ENCODE measurements around the gene GLRA3.
"Not testable (repeated sequence)": the region's sequence is repeated elsewhere in the genome, so short reads cannot be mapped to it uniquely, and the experiment has no call there.

Gene GLRA3

GRCh38 chr4:174650711-174651355, 178.2 kb downstream of the GLRA3 start:
- DNase-seq: no peak

DNA sequence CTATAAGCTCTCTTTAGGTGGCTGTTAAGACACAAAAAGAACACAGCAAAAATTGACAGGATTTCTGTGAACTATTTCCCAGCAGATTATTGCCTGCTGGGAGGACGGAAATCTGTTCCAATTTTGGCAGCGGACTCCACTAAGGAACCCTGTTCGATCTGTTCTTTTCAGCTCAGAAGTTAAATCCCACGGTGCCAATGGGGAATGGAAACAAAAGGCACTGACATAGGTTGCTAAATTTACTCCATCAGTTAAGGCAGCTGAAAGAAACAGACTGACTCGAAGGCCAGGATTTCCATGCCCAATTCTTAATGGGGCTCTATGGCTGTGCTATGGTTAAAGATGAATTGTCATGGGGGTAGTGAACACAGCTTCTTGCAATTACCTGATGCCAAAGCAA, 180.2 kb downstream of the GLRA3 start:
- DNase-seq: no peak

GRCh38 chr4:174646326-174646725, 182.7 kb downstream of the GLRA3 start:
- DNase-seq: no peak

GRCh38 chr4:174640146-174640545, 188.9 kb downstream of the GLRA3 start:
- DNase-seq: no peak

DNA sequence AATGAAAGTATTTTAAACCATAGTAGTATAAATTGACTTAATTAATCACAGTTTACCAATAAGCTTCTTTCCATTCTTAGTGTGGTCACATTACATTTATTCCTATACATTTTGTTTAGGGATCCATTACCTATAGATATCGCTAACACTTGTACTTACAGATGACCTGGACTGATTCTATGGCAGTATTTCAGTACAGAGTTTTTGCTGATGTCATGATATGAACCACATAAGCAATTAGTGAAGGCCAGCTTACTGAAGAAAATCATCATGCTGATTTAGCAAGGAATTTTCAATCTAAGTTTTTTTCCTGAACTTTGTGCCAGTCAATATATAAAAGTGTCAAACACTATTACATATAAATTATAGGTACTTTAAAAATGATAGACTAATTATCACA, 193.3 kb downstream of the GLRA3 start:
- DNase-seq: no peak

DNA sequence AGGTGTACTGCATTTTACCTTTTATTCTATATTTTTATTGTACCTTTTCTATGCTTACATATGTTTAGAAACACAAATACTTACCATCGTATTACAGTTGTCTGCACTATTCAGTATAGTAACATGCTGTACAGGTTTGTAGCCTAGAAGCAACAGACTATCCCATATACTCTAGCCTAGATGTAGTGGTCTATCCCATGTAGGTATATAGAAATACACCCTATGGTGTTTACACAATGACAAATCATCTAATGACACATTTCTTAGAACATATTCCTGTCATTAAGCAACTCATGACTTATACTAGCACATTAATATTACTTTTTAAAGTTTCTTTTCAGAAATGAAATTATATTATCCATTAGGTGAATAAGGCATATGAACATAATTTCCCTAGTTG, 195.6 kb downstream of the GLRA3 start:
- DNase-seq: no peak

- peak; percentile 47 for DNase-seq
These were observed 196.9 kb downstream of the GLRA3 start for GRCh38 chr4:174631901-174632758.

- DNase-seq: not testable (repeated sequence)
These were observed 199.1 kb downstream of the GLRA3 start for GRCh38 chr4:174629907-174630450.

- DNase-seq: no peak
These were observed 199.8 kb downstream of the GLRA3 start for GRCh38 chr4:174629265-174629664.

DNA sequence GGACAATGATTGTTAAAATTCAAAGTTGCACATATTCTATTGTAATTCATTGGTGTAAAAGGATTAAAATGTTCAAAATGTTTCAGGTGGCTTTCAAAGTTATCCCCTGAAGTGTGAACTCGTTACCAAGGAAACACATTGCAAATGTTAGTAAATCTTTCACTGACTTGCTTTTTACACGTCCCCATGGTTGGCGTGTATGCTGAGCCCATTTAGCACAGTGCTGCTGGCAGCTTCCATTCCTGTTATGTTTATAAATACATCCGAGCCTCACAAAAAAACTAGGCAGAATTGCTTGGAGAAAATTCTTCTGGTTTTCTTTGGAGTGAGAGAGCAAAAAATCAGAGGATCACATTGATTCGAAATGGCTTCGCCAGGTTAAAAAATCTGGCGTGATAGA, 200.9 kb downstream of the GLRA3 start:
- no peak for DNase-seq

DNA sequence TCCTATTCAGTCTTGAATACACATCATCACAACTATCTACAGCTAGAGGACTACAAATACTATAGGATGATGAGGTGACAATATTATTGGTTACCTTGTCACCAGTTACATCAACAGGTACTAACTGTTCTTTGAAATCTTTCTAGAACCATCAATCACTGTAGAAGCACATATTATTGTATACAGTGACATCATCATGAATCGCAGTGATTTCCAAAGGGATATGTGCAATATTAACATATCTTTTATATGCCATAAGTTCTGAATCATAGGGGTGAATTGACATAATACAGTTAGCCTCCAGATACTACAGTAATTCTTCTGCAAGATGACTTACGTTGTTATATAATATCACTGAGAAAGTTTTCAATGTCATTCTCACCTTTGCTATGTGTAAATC, 201.6 kb downstream of the GLRA3 start:
- no peak for DNase-seq

DNA sequence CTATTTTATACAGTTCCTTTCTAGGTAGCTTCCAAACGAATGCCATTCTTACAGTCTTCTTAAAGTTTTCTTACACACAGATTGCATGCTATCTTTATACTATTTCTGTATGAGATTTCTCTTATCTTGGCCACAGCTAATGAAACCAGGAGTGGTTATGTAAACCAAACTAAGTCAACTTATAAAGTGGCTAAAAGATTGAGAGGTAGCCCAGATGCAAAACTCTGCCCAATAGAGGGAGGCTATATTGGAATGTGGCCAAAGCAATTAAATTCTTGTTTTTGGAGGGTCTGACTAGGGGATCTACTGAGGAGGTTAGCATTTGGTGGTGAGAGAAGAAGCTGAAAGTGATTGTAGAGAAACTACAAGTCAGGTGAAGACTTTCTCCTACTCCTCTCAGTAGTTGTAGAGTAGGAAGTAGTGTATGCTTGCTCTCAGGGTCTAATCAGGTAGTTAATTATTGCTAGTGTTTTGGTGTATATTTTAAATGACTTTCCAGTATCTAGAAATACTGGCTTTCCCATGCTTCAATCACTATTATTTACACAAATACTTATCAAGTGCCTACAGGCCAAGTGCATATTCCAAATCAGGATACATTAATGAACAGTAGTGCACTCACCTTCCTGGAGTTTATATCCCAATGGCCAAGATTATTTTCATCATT, 202.6 kb downstream of the GLRA3 start:
- DNase-seq: no peak

- DNase-seq: no peak
These were observed 212.4 kb downstream of the GLRA3 start for GRCh38 chr4:174616661-174617060.

DNA sequence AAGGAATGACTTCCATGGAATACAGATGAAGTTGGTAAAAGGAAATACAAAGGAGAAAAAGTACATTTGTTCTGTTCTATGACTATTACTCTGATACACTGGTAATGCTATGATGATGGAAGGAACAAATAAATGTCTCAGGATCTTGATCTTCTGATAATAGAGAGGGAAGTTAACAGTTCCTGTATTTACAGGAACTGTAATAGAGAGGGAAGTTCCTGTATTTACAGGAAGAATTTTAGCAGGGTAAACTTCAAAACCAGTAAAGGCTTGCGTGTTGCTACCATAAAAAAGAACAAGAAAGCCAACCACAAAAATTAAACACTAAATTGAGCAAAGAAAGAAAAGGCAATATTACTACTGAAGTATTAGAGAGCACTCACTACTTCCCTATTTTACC, 215.1 kb downstream of the GLRA3 start:
- DNase-seq: no peak

- DNase-seq: no peak
These were observed 217.3 kb downstream of the GLRA3 start for GRCh38 chr4:174611792-174612191.

DNA sequence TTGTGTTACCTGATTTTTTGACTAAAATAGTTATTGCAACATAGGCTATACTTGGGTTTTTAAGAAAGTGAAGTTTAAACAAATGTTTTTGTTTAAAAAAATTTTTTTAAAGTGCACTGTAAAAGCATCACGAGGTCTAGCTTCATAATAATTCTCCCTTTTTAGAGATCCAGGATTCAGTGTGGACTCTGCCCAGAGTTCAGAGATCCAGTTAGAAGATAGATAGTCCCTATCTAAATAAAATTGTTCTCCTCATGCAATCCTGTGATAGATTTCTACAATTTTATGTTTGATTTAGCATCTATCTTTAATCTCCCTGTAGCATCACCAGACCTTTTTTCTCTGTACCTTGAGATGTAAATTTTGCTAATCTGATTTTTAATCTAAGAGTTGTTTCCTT, 221.3 kb downstream of the GLRA3 start:
- no peak for DNase-seq

DNA sequence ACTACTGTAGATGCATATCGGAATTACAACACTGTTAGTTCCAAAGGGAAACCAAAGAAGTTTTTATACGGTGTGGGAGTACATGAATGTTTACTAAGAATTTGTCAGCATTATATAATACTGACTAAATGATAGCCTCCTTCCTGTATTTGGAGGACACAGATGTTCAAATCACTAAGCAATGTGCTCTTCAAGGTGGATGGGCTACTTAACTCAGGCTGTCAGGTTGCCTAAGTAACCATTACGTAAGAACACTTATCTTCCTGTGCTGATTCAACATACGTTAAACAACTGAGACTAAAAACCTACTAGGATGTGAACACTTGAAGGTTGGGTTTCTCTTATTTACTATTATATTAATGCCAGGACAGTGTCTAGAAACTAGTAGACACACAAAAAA, 224.8 kb downstream of the GLRA3 start:
- no peak for DNase-seq

DNA sequence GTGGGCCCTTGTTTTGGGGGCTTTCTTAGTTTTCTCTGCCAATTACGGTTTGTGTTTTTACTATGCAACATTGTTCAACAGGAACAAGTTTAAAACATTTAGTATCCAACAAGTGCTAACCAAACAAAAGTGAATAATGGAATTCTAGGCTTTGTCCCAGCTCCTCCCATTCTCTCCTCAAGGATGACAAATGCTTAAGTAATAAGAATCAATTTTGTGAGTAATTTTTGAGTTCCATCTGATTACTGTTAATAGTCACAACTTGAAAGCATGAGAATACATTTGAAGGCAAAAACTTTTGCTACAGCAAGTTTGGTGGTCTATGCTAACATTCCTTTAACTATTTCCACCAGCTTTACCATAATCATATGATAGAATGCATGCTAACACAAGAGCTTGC, 228.7 kb downstream of the GLRA3 start:
- DNase-seq: no peak

DNA sequence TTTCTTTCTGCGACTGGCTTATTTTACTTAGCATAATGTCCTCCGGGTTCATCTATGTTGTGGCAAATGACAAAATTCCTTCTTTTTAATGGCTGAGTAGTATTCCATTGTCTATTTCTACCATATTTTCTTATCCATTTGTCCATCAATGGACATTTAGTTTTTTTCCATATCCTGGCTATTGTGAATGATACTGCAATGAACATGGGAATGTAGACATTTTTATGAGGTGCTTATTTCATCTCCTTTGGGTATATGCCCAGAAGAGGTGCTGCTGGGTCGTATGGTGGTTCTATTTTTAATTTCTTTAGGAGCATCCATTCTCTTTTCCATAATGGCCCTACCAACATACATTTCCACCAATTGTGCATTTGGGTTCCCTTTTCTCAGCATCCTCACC, 230.2 kb downstream of the GLRA3 start:
- DNase-seq: no peak

DNA sequence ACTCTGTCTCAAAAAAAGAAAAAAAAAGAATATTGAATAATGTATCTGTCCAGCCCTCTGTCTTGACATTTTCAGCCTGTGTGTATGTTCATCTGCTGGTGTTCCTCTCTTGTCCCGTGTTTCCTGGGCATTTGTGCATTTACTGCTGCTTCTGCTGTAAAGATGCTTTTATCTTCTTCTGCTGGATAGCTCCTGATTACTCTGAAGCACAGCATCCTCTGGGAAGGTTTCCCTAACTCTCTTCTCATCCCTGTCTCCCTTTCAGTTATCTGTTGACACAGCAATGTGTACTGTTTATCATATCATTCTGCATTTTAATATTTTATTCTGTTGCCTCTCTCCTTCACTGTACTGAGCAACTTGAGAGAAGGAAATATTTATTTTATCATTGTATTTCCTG, 232.5 kb downstream of the GLRA3 start:
- no peak for DNase-seq

DNA sequence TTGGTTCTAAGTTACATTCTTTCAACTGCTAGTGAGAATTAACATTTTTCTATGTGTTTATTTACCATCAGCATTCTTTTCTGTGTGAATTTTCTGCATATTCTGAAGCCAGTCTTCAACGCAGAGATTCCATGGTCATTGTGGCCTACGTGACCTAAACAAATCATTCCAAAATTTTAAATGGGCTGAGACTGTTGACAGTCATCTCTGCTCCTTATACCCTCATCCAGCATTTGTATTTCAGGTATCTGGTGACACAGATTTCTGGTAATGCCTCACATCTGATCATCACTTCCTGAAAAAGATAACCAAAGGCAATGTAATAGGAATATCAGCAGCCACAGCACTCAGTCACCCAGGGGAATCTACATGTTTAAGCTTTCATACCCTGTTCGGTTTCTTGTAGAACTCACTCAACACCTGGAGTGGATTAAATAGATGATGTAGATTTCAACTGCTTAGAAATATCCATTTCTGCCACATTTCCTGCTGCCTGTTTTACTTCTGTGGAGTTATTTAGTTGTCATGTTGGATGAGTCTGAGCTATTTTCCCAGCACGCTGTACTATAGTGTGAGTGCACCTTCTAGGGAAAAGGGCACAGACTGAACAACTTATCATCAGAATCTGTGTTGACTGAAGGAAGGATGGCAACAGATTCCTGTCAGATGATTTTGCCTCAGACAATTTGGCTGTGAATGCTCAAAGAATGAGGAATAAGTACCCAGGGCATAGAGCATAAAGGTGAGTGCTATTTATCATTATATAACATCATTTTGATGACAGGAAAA, 233.7 kb downstream of the GLRA3 start:
- DNase-seq: peak; percentile 21

DNA sequence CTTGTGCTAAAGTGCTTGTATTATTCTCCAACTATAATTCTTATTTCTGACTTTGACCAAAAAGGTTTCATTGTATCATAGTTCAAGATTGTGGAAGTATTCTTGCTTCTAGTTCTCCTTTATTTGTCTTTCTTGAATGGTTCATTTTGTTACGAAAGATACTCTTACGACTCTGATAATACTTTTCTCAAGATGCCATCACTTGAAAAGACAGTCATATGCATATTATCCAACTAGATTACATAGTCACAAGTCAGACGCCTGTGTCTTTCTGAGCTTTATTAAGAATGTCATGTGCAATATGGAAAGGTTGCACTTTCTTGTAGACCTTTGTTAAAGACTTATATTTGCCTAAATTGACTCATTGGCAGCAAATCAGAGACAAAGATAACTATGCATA, 235.3 kb downstream of the GLRA3 start:
- DNase-seq: no peak

DNA sequence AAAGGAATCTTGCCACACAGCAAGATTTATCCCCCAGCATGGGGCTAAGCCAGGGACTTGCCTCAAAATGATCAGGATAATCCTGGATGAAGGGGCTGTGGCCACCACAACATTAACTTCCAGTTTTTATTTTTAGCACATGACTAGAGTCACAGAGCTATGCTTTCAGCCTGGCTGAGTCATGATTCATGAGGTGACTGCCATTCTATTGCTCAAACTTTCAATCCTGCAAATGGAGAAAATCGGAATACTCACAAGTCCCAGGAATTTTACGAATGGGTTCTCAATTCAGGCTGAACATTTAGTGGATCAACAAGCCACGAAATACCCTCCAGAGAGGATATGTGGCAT, 236.1 kb downstream of the GLRA3 start:
- peak; percentile 80 for DNase-seq

Data from fibroblast of skin of scalp (primary cell).